ENCODE results near the gene PLXNA2.

- TF ChIP-seq POLR2A (IDR thresholded peaks at IDR 0.05; ENCODE audit: low read length) (no peak), ESRRA (IDR thresholded peaks at IDR 0.05; ENCODE audit: borderline replicate concordance, low read length) (no peak), RCOR1 (IDR thresholded peaks at IDR 0.05; ENCODE audit: low read depth, low read length) (no peak), CTCF (IDR thresholded peaks at IDR 0.05) (no peak), EP300 (IDR thresholded peaks at IDR 0.05) (no peak), SREBF2 (IDR thresholded peaks at IDR 0.05) (no peak), PHF8 (IDR thresholded peaks at IDR 0.05; ENCODE audit: borderline replicate concordance, low read depth) (no peak), REST (IDR thresholded peaks at IDR 0.05) (no peak), ZNF302 (CRISPR knock-in tag; IDR thresholded peaks at IDR 0.05) (no peak)
These were observed 258.2 kb downstream of the PLXNA2 start for GRCh38 chr1:207985996-207986395.
